GM06990 (cell line): ENCODE data around the gene ACSL3.

Experiments used
- DNase-seq: peaks from one replicate; pipeline ENCODE4 v3.0.0-alpha.2; 2011; ENCODE audit not compliant: insufficient read length; ENCODE audit errors: extremely low read depth
- H3K27me3 ChIP-seq: replicated peaks from 2 replicates; pipeline ENCODE4 v1.6.0; 2011; ENCODE audit warnings: low read length; ENCODE audit not compliant: control insufficient read depth, insufficient read depth
- H3K36me3 ChIP-seq: 2 replicates; pipeline ENCODE4 v1.5.1; 2011; ENCODE audit warnings: low read length; ENCODE audit not compliant: control insufficient read depth, insufficient read depth
- H3K4me3 ChIP-seq: replicated peaks from 2 replicates; pipeline ENCODE4 v1.5.1; 2011; ENCODE audit warnings: low read depth, mild to moderate bottlenecking, control low read depth, low read length
- TF ChIP-seq, protein P1 (sequence below): IDR thresholded peaks from 2 replicates; pipeline ENCODE4 v1.5.1; 2011; ENCODE audit warnings: low read length, control low read depth, mild to moderate bottlenecking, inconsistent platforms; ENCODE audit not compliant: insufficient read depth, poor library complexity, severe bottlenecking

Gene ACSL3

GRCh38 chr2:222976521-222977061, 115.8 kb downstream of the ACSL3 start:
- no peak overlapping the region for H3K4me3 ChIP-seq
- no peaks in the 10 kb centered on the region for H3K36me3 ChIP-seq
- TF ChIP-seq, protein P1, sequence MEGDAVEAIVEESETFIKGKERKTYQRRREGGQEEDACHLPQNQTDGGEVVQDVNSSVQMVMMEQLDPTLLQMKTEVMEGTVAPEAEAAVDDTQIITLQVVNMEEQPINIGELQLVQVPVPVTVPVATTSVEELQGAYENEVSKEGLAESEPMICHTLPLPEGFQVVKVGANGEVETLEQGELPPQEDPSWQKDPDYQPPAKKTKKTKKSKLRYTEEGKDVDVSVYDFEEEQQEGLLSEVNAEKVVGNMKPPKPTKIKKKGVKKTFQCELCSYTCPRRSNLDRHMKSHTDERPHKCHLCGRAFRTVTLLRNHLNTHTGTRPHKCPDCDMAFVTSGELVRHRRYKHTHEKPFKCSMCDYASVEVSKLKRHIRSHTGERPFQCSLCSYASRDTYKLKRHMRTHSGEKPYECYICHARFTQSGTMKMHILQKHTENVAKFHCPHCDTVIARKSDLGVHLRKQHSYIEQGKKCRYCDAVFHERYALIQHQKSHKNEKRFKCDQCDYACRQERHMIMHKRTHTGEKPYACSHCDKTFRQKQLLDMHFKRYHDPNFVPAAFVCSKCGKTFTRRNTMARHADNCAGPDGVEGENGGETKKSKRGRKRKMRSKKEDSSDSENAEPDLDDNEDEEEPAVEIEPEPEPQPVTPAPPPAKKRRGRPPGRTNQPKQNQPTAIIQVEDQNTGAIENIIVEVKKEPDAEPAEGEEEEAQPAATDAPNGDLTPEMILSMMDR: no peak
- no peaks in the 10 kb centered on the region for H3K27me3 ChIP-seq
- peak; percentile 37 for DNase-seq

- H3K36me3 ChIP-seq: no peaks in the 10 kb centered on the region
- H3K27me3 ChIP-seq: no peaks in the 10 kb centered on the region
- no peak overlapping the region for H3K4me3 ChIP-seq
- no peak for DNase-seq
- TF ChIP-seq, protein P1: no peak
Observed at GRCh38 chr2:222977121-222977520, 116.3 kb downstream of the ACSL3 start.

GRCh38 chr2:222978850-222979249, 118.0 kb downstream of the ACSL3 start:
- TF ChIP-seq, protein P1: no peak
- Histone ChIP-seq H3K36me3 (no peaks in the 10 kb centered on the region), H3K27me3 (no peaks in the 10 kb centered on the region), H3K4me3 (no peak overlapping the region)
- no peak for DNase-seq

DNA sequence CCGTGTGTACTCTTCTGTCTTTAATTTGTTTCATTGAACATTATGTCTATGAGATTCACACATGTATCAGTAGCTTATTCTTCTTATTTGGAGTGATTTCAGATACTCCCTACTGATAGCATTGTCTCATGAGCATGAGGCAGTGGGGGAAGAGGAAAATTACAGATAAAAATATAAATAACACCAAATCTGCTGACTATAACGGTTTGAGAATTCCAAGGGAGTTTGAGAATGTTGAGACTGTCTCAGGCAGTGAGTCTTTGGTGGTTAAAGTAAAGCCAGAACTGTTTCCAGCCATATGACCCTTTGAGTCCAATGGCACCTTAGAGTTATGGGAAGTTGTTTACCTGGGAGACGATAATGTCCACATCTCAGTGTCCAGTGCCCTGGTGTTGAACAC, 118.6 kb downstream of the ACSL3 start:
- Histone ChIP-seq H3K36me3 (no peaks in the 10 kb centered on the region), H3K27me3 (no peaks in the 10 kb centered on the region), H3K4me3 (no peak overlapping the region)
- TF ChIP-seq, protein P1: no peak
- DNase-seq: no peak

- TF ChIP-seq, protein P1: peak; percentile 51
- DNase-seq: no peak
- H3K36me3 ChIP-seq: no peaks in the 10 kb centered on the region
- H3K4me3 ChIP-seq: no peak overlapping the region
- no peaks in the 10 kb centered on the region for H3K27me3 ChIP-seq
Observed at GRCh38 chr2:222982010-222982908, 121.4 kb downstream of the ACSL3 start.

- DNase-seq: no peak
- Histone ChIP-seq H3K4me3 (no peak overlapping the region), H3K27me3 (no peaks in the 10 kb centered on the region), H3K36me3 (no peaks in the 10 kb centered on the region)
- TF ChIP-seq, protein P1: no peak
Observed at GRCh38 chr2:222982909-222983265, 122.1 kb downstream of the ACSL3 start.
